Measurements from ENCODE around the gene TPST1.

DNA sequence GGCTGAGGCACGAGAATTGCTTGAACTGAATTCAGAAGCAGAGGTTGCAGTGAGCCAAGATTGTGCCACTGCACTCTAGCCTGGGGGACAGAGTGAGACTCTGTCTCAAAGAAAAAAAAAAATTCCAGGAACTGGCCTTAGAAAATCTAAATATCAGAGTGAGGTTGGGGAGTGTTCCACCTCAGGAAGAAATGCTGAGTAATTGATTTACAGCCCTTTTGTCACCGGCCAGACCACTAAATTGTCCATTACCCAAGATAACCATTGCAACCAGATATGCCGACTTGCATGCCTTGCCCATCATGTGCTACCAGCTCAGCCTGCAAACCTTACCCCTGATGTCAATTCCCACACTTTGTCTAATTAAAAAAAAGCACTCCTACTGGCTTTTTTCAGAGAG is 48.1 kb upstream of the TPST1 start:
- TF ChIP-seq, protein P1, sequence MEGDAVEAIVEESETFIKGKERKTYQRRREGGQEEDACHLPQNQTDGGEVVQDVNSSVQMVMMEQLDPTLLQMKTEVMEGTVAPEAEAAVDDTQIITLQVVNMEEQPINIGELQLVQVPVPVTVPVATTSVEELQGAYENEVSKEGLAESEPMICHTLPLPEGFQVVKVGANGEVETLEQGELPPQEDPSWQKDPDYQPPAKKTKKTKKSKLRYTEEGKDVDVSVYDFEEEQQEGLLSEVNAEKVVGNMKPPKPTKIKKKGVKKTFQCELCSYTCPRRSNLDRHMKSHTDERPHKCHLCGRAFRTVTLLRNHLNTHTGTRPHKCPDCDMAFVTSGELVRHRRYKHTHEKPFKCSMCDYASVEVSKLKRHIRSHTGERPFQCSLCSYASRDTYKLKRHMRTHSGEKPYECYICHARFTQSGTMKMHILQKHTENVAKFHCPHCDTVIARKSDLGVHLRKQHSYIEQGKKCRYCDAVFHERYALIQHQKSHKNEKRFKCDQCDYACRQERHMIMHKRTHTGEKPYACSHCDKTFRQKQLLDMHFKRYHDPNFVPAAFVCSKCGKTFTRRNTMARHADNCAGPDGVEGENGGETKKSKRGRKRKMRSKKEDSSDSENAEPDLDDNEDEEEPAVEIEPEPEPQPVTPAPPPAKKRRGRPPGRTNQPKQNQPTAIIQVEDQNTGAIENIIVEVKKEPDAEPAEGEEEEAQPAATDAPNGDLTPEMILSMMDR (conservative IDR thresholded peaks at IDR 0.05) = no peak
- TF ChIP-seq EZH2 (IDR thresholded peaks at IDR 0.05; ENCODE audit: low read depth) = no peak

Data from PC-9 (cell line).